Thyroid gland (tissue), 4 donors: ENCODE measurements around the gene CNTNAP5. TPM values are rescaled to one million over a fixed set of nuclear protein-coding genes. Genes with fewer than 3 reads are reported as not detected.

Experiments
- DNase-seq, 2 donors: peaks; one replicate each; pipeline ENCODE4 v3.0.0-alpha.2; 2019
- H3K27ac ChIP-seq, 3 donors: fragments of 200-600 bp; sonication (generic); 1 replicate in 2 of 3; 2 replicates in 1 of 3; pipeline ENCODE4 v1.5.1; 2016 to 2019; ENCODE audit warnings: mild to moderate bottlenecking in 1 of 3, moderate library complexity in 1 of 3
- H3K27me3 ChIP-seq: fragments of 200-600 bp; sonication (generic); one replicate; pipeline ENCODE4 v1.5.1; 2019
- H3K36me3 ChIP-seq, 2 donors: fragments of 200-600 bp; sonication (generic); one replicate each; pipeline ENCODE4 v1.5.1; 2016 to 2019
- H3K4me1 ChIP-seq, 2 donors: fragments of 200-600 bp; sonication (generic); one replicate each; pipeline ENCODE4 v1.5.1; 2017 to 2019
- H3K4me3 ChIP-seq, 3 donors: fragments of 200-600 bp; sonication (generic); replicated peaks in 1 of 3; 1 replicate in 2 of 3; 2 replicates in 1 of 3; pipeline ENCODE4 v1.5.1; 2016; ENCODE audit warnings: mild to moderate bottlenecking in 1 of 3
- H3K9me3 ChIP-seq: fragments of 200-600 bp; sonication (generic); one replicate; pipeline ENCODE4 v1.5.1; 2017
- POLR2A ChIP-seq, 2 donors: fragments of 450-650 bp; IDR thresholded peaks; one replicate each; pipeline ENCODE4 v1.6.1; 2017; ENCODE audit warnings: antibody characterized with exemption in 2 of 2, mild to moderate bottlenecking in 2 of 2, moderate library complexity in 1 of 2
- WGBS, 2 donors: methylation state at CpG; one replicate each; pipeline ENCODE4 v1.1.5; 2017; 5-methylcytosine and 5-hydroxymethylcytosine counted together
- intact Hi-C: fragments of 100-400 bp; cut with DNase I; formaldehyde crosslinking; loops from one replicate; pipeline ENCODE4 v1.15.1; 2023
- total RNA-seq, 4 donors: library from RNA; depleted of rRNA; stranded (reverse); fragments of >200 nt; gene quantifications; one replicate each; pipeline ENCODE4 v1.2.3, GENCODE V29; 2016
- TF ChIP-seq, protein P1 (sequence below), 6 experiments: fragments of 200-600 bp in 3 of 6; fragments of 450-650 bp in 3 of 6; sonication (generic) in 3 of 6; IDR thresholded peaks; one replicate each; pipeline ENCODE4 v1.5.1; 2016 to 2019; ENCODE audit warnings: antibody characterized with exemption in 6 of 6, mild to moderate bottlenecking in 2 of 6, inconsistent platforms in 1 of 6, moderate library complexity in 1 of 6

Gene CNTNAP5
- total RNA-seq, 4 donors from 2014 or later: not detected

DNA sequence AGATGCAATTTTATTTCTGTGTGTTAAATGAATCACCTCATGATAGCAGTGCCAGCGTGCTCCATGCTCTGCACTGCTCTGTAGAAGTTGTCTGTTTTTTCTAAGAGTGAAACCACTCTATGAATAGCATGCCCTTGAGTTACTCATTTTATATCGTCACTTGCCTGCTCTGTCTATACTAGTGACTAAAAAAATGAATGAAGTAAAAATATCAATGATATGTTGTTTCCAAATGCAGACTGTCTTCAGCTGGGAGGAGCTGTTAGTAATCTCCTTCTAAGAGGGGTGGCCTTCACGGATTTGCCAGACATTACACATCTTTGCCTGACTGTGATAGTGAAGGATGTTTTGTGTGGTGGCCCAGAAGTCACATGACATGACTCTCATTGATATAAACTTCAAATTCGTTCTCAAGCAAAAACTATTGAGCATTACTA lies 852.1 kb downstream of the CNTNAP5 start:
- DNase-seq: no peak
- Histone ChIP-seq H3K27me3 (no peaks in the 10 kb centered on the region), H3K4me1 (no peaks in the 10 kb centered on the region), H3K36me3 (no peaks in the 10 kb centered on the region), H3K4me3 (no peak overlapping the region), H3K27ac (no peak overlapping the region), H3K9me3 (no peaks in the 10 kb centered on the region)
- WGBS, 2 donors: 57 to 63% methylated on average over 4 of the region's 4 CpGs
- intact Hi-C loops: no loop called here
- TF ChIP-seq POLR2A (IDR thresholded peaks at IDR 0.05): no peak
- TF ChIP-seq, protein P1, sequence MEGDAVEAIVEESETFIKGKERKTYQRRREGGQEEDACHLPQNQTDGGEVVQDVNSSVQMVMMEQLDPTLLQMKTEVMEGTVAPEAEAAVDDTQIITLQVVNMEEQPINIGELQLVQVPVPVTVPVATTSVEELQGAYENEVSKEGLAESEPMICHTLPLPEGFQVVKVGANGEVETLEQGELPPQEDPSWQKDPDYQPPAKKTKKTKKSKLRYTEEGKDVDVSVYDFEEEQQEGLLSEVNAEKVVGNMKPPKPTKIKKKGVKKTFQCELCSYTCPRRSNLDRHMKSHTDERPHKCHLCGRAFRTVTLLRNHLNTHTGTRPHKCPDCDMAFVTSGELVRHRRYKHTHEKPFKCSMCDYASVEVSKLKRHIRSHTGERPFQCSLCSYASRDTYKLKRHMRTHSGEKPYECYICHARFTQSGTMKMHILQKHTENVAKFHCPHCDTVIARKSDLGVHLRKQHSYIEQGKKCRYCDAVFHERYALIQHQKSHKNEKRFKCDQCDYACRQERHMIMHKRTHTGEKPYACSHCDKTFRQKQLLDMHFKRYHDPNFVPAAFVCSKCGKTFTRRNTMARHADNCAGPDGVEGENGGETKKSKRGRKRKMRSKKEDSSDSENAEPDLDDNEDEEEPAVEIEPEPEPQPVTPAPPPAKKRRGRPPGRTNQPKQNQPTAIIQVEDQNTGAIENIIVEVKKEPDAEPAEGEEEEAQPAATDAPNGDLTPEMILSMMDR (IDR thresholded peaks at IDR 0.05): no peak

DNA sequence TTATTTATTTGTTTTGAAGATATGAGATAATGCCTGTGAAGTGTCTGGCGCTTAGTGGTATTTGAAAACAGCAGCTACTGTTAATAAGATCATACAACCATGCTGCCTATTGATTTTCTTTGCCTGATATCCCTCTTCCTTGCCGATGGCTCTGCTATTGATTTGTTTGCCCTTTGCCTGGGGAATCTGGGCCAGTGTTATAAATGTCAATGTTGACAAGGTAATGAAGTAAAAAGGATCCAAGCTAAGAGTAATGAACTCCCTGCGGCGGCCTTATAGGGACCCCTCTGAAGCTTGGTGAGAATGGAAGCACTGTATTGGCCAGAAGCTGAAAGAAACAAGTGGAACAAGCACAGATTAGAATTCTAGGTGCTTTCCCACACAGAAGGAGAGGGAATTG lies 854.6 kb downstream of the CNTNAP5 start:
- H3K27me3 ChIP-seq: no peaks in the 10 kb centered on the region
- no peak overlapping the region for H3K4me3 ChIP-seq
- DNase-seq: no peak
- TF ChIP-seq POLR2A (IDR thresholded peaks at IDR 0.05): no peak
- TF ChIP-seq, protein P1 (IDR thresholded peaks at IDR 0.05): no peak
- H3K9me3 ChIP-seq: no peaks in the 10 kb centered on the region
- intact Hi-C loops: no loop called here
- H3K27ac ChIP-seq: no peak overlapping the region
- WGBS, 2 donors: 84 to 85% methylated on average over 4 of the region's 4 CpGs
- H3K36me3 ChIP-seq: no peaks in the 10 kb centered on the region
- H3K4me1 ChIP-seq: no peaks in the 10 kb centered on the region

DNA sequence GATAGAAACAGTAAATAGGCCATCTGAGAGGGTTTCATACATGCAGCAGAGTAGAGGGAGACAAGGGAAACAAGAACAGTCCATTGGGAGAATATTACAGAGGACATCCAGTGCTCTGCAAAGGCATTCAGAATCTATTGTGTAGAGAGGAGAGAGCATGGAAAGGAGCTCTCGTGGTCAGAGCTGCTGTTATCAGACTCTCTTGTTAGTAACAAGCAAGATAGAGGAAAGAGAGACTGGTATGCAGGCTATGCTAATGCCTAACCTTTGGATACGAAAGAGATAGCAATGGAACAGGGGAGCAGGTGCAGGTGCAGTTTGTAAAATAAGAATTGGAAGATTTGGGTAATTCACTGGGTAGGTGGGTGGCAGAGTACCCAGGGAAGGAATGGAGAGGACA lies 855.9 kb downstream of the CNTNAP5 start:
- 39 to 52% methylated on average over 2 of the region's 2 CpGs for WGBS, 2 donors
- Histone ChIP-seq H3K27me3 (no peaks in the 10 kb centered on the region), H3K4me1 (no peaks in the 10 kb centered on the region), H3K27ac (no peak overlapping the region), H3K9me3 (no peaks in the 10 kb centered on the region), H3K4me3 (no peak overlapping the region), H3K36me3 (no peaks in the 10 kb centered on the region)
- DNase-seq: no peak
- no peak for TF ChIP-seq POLR2A (IDR thresholded peaks at IDR 0.05)
- TF ChIP-seq, protein P1 (IDR thresholded peaks at IDR 0.05): no peak
- intact Hi-C loops: no loop called here

DNA sequence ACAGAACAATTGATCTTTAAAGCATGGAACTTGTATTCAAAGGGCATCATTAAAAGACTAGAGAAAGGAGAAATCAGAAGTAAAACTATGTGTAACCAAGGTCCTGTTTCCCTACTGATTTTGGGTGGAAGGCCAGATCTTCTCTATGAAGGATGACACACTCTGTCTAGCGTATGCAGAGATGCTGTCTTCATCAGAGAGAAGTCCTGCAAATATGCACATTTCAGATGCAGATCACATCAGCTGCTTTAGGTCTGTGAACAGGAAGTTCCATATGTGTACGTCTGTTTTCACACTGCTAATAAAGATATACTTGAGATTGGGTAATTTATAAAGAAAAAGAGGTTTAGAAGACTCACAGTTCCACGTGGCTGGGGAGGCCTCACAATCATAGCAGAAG lies 857.3 kb downstream of the CNTNAP5 start:
- Histone ChIP-seq H3K9me3 (no peaks in the 10 kb centered on the region), H3K27ac (no peak overlapping the region), H3K36me3 (no peaks in the 10 kb centered on the region), H3K4me3 (no peak overlapping the region), H3K27me3 (no peaks in the 10 kb centered on the region), H3K4me1 (no peaks in the 10 kb centered on the region)
- 62 to 70% methylated on average over 3 of the region's 3 CpGs for WGBS, 2 donors
- no peak for TF ChIP-seq POLR2A (IDR thresholded peaks at IDR 0.05)
- TF ChIP-seq, protein P1 (IDR thresholded peaks at IDR 0.05): no peak
- intact Hi-C loops: no loop called here
- DNase-seq: no peak

DNA sequence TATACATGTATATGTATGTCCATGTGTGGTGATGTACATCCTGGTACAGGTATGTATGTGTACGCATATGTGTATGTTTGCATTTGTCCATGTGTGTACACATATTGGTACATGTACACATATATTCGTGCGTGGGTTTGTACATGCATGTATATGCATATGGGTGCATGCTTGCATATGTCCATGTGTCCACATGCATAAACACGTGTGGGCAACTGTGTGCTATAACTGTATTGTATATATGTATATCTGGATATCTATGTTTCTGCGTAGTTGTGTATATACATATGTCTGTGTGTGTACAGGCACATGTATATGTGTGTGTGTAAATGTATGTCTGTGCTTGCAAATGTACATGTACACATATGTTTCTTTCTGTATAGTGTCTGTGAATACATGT lies 858.5 kb downstream of the CNTNAP5 start:
- Histone ChIP-seq H3K9me3 (no peaks in the 10 kb centered on the region), H3K4me1 (no peaks in the 10 kb centered on the region), H3K27ac (no peak overlapping the region), H3K4me3 (no peak overlapping the region), H3K36me3 (no peaks in the 10 kb centered on the region), H3K27me3 (no peaks in the 10 kb centered on the region)
- intact Hi-C loops: no loop called here
- TF ChIP-seq, protein P1 (IDR thresholded peaks at IDR 0.05): no peak
- TF ChIP-seq POLR2A (IDR thresholded peaks at IDR 0.05): no peak
- no peak for DNase-seq
- 91 to 92% methylated on average over 5 of the region's 5 CpGs for WGBS, 2 donors
